GM08714 (cell line): ENCODE data around the gene PDXDC1.
"Not testable (repeated sequence)": the region's sequence is repeated elsewhere in the genome, so short reads cannot be mapped to it uniquely, and the experiment has no call there.

Experiments used
- H3K4me3 ChIP-seq: fragments of 200-500 bp; sonication (Bioruptor generic); 2 replicates; pipeline ENCODE4 v1.5.1; 2014; ENCODE audit warnings: mild to moderate bottlenecking, low read length, inconsistent platforms
- ZNF274 ChIP-seq: IDR thresholded peaks from 2 replicates; pipeline ENCODE4 v1.6.1; 2012; ENCODE audit warnings: mild to moderate bottlenecking, low read depth, low read length

PDXDC1 gene

DNA sequence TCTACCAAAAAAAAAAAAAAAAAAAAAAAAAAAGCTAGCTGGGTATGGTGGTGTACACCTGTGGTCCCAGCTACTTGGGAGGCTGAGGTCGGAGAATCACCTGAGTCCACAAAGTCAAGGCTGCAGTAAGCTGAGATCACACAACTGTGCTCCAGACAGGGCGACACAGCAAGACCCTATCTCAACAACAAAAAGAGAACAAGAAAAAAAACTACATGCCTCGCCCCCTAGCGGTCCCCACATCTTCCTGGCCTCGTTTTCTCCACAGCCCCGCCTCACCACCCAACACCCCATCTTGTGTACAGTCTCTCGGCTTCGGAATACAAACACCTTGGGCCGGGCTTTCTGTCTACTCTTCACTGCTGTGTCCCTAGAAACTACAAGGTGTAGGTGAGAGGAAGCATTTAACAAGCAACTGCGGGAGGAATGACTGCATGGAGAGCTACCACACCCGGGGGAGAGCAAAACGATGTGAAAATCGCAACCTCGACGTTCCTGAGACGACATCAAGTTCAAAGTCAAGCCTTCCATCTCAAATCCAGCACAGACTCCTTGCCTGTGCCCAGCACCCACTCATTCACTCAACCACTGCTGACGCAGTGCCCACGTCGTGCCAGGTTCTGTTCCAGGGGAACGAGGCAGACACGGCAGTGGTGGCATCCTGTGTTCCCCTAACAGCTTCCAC lies 72.0 kb downstream of the PDXDC1 start:
- no peak for TF ChIP-seq ZNF274

GRCh38 chr16:15049581-15050180 lies 74.9 kb downstream of the PDXDC1 start:
- no peak overlapping the region for H3K4me3 ChIP-seq
- no peak for TF ChIP-seq ZNF274

More for the DNA sequence above, 72.0 kb downstream of the PDXDC1 start:
- H3K4me3 ChIP-seq, result no peak overlapping the region

- H3K4me3 ChIP-seq, result not testable (repeated sequence)
These were observed 75.6 kb downstream of the PDXDC1 start for GRCh38 chr16:15050440-15050839.

DNA sequence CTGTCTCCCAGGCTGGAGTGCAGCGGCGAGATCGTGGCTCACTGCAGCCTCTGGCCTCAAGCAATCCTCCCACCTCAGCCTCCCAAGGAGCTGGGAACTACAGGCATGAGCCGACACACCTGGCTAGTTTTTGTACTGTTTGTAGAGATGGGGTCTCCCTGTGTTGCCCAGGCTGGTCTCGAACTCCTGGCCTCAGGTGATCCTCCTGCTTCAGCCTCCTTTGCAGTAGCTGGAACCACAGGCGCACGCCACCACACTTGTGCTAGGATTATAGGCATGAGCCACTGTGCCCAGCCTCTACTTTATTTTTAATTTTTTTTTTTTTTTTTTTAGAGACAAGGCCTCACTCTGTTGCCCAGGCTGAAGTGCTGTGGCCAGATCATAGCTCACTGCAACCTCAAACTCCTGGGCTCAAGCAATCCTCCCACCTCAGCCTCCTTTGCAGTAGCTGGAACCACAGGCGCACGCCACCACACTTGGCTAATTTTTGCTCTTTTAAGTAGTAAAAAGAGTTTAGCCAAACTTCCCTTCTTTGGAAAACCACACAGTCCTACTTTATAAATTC lies 76.6 kb downstream of the PDXDC1 start:
- no peak for TF ChIP-seq ZNF274
- H3K4me3 ChIP-seq, result no peak overlapping the region

DNA sequence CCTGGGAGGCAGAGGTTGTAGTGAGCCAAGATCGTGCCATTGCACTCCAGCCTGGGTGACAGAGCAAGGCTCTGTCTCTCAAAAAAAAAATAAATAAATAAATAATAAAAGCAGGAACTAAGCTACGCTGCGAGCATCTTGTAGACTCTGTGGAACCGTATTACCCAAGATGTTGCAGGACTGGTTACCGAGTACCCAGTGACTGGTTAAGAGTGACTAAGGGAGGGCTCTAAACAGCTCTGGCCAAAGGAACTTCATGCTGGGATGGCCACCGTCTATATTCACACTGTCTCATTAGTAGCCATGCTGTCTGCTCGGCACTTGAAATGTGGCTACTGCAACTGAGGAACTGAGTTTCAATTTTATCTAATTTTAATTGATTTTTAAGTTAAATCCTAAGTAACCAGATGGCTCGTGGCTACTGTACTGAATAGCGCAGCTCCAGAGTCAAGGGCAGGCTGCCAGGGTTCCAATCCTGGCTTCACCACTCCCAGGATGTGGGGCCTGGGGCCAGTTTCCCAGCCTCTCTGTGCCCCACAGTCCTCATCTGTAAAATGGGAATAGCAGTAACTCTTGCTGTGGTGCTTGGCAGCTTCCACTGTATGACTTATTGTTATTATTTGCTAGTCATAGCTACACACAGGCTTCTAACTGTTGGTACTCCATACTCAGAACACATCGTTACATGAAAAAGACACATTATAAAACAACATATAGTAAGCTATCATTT lies 78.1 kb downstream of the PDXDC1 start:
- TF ChIP-seq ZNF274, result no peak
- no peak overlapping the region for H3K4me3 ChIP-seq

DNA sequence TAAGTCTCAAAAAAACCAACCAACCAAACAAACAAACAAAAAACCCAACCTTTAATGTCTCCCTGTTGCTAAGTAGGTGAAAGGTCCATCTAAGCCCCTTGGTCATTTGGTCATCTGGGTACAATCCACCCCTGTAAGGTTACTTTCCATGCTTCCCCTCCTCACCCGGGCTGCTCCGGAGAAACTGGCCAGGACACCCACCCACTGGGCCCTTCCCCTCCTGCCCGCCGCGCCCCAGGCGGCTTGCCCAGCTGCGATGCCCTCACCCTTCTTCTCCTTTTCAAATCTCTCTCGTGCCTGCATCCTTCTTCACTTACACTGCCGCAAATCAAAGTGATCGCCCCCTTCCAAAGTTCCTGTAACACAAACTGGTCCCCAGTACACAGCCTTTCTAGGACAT lies 79.1 kb downstream of the PDXDC1 start:
- no peak overlapping the region for H3K4me3 ChIP-seq
- no peak for TF ChIP-seq ZNF274

DNA sequence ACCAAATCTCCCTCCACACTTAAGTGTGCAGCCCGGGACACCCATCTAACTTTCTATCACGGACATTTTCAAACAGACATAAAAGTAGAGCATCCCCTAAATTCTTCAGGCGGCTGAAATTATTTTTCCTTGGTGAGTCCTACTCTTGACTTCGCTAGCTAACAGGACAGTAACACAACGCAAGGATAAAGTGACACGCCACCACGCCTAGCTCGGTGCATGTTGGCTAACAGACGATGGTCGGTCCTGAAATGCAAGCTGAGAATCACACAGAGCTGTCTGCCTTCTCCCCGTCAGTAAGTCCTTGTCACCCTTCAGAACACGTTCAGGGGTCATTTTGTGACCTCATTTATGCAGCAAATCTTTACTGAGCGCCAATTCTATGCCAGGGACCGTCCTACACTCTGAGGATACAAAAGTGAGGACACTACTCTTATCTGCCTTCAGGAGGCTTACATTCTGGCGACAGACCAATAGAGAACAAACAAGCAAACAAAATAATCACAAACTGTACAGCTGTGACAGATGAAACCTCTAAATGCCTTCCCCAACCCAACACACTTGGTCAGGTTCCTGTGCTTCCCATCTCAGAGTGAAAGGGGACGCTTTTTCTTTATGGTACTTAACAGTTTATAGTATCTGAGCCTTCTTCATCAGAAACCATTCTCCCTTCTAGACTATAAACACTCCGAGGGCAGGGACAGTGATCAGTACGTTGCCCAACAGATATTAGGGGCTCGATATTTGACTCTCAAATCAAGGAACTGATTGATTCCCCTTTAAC lies 79.7 kb downstream of the PDXDC1 start:
- peak overlapping the region; percentile 94 for H3K4me3 ChIP-seq
- no peak for TF ChIP-seq ZNF274

DNA sequence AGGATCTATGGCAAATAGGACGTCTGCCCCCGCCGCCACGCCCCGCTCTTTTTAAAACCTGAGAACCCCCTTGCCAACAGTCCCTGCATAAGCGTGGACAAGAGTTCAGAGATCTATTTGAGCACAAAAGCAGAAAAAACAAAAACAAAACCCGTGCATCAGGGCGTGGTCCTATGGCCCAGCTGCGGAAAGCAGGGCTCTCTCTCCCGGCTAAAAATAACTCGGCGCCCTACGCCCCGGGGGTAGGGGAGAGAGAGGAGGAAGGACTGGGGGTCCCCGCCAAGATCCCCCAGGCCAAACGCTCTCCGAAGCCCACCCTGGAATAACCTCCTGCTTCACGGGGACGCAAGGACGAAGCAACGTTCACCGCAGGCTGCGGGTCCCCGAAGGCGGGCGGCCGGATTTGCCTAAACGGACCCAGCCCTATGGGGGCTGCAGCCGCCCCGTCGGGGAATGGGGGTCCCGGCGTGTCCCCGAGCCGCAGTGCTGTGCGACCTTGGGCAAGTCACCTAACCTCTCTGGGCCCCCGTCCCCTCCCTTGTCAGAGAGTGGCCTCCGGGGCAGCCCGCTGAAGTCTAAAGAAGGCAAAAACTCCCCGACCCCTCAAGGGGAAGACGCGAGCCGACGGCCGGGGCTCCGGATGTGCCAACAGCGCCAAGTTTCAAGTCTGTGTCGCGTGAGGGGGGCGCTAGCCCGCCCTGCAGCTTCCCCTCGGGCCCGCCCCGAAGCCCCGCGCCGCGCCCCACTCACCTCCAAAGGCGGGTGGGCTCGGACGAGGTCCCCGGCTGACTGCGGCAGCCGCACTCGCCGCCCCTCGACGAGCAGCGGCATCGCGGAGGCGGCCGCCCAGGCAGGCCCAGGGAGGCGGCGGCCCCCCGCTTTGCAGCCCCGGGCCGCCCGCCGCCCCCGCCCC lies 80.6 kb downstream of the PDXDC1 start:
- no peak for TF ChIP-seq ZNF274
- peak overlapping the region; percentile 94 for H3K4me3 ChIP-seq

- no peak for TF ChIP-seq ZNF274
- H3K4me3 ChIP-seq, result no peak overlapping the region
These were observed 83.0 kb downstream of the PDXDC1 start for GRCh38 chr16:15057681-15058417.

GRCh38 chr16:15059324-15059723 lies 84.5 kb downstream of the PDXDC1 start:
- TF ChIP-seq ZNF274, result no peak
- no peak overlapping the region for H3K4me3 ChIP-seq

GRCh38 chr16:15062085-15062810 lies 87.4 kb downstream of the PDXDC1 start:
- not testable (repeated sequence) for H3K4me3 ChIP-seq

GRCh38 chr16:15065961-15066360 lies 91.1 kb downstream of the PDXDC1 start:
- H3K4me3 ChIP-seq, result not testable (repeated sequence)

DNA sequence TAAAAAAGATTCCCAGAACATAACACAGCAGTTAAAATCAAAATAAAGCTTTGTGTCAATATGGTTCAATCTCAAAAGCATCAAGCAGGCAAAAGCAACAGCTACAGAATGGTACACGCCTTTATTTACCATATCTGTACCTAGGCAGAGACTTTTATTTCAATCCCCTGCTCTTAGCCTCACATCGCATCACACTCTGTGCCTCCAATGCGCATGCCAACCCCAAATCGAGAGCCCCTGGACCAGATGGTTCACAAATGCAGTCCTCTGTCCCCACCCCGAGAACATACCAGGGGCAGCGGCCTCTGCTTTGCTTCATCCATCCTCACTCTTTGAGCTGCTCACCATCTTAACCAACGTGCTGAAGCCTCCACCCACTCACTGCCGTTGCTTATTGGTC lies 91.9 kb downstream of the PDXDC1 start:
- H3K4me3 ChIP-seq, result not testable (repeated sequence)

DNA sequence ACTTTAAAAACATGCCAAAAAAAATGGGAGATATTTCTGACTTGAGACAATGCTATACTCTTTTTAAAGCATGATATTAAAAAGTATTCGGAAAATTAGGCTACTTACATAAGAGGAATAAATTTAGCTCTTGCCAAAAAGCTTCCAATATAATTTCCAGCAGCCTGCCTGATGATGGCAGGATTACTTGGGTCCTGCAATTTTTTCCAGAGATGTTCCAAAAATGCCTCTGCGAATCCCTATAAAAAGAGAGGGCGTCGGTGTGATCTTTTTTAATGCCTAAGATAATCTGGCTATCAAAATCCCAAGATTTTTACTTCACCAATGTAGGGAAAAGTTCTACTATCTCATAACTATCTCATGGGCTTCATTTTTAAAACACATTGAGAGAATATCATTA lies 96.2 kb downstream of the PDXDC1 start:
- not testable (repeated sequence) for H3K4me3 ChIP-seq

- not testable (repeated sequence) for H3K4me3 ChIP-seq
These were observed 97.3 kb downstream of the PDXDC1 start for GRCh38 chr16:15071916-15072769.
